PFSK-1 (cell line): ENCODE measurements around the gene PITRM1.

Experiments used
- FOXP2 ChIP-seq: optimal IDR thresholded peaks from 2 replicates; pipeline ENCODE3; 2011; ENCODE audit warnings: borderline replicate concordance, control low read depth, inconsistent platforms; ENCODE audit not compliant: insufficient read depth; ENCODE audit errors: extremely low read length, extremely low read depth
- POLR2AphosphoS5 ChIP-seq: IDR thresholded peaks from 2 replicates; pipeline ENCODE4 v1.6.1; 2012; ENCODE audit warnings: low read depth, mild to moderate bottlenecking, control low read depth, low read length, moderate library complexity
- REST ChIP-seq, 2 experiments: IDR thresholded peaks; 2 replicates each; pipeline versions ENCODE4 v1.6.1 to v1.8.0; 2011 to 2012; ENCODE audit warnings: low read depth in 2 of 2, low read length in 2 of 2, control low read depth in 1 of 2, inconsistent platforms in 1 of 2, mild to moderate bottlenecking in 1 of 2, moderate library complexity in 1 of 2; ENCODE audit not compliant: insufficient read depth in 1 of 2
- SIN3A ChIP-seq: IDR thresholded peaks from 2 replicates; pipeline ENCODE4 v1.6.1; 2012; ENCODE audit warnings: mild to moderate bottlenecking, low read length, moderate library complexity, borderline replicate concordance; ENCODE audit not compliant: insufficient read depth
- TAF1 ChIP-seq: IDR thresholded peaks from 2 replicates; pipeline ENCODE4 v1.6.1; 2012; ENCODE audit warnings: low read length, control low read depth, borderline replicate concordance; ENCODE audit not compliant: insufficient read depth

- no peak for TF ChIP-seq POLR2AphosphoS5
- TF ChIP-seq TAF1: no peak
- no peak for TF ChIP-seq REST (IDR thresholded peaks at IDR 0.05; ENCODE audit: insufficient read depth in 1 of 2, low read depth in 2 of 2, low read length in 2 of 2)
- TF ChIP-seq SIN3A: no peak
- no peak for TF ChIP-seq FOXP2
Measured at GRCh38 chr10:3111621-3112163, 60.9 kb downstream of the PITRM1 start.
